HCT116 (cell line): ENCODE measurements around the gene GEN1. TPM values are rescaled to one million over a fixed set of nuclear protein-coding genes. Genes with fewer than 3 reads are reported as not detected.

ENCODE experiments used
- ATAC-seq: fragments of 200-7000 bp; cut with Tn5 transposase; 2 replicates; pipeline ENCODE4 v1.9.1; 2020; ENCODE audit warnings: mild to moderate bottlenecking, moderate library complexity
- BruUV-seq: library from RNA; stranded (reverse); fragments of 400-500 nt; replicated peaks from 2 replicates; lab custom pipeline; 2021; lab: Mats Ljungman, UMichigan
- CTCF ChIA-PET: fragments of 300-600 bp; sonication (Branson Sonifier 250); formaldehyde crosslinking; loops from one replicate; lab custom pipeline; 2021; ENCODE audit warnings: antibody characterized with exemption; lab: Charles Lee
- POLR2A ChIA-PET: fragments of 300-600, 350-600 bp; sonication (Branson Sonifier 250); formaldehyde crosslinking; loops from one replicate; lab custom pipeline; 2021; ENCODE audit warnings: antibody characterized with exemption; lab: Charles Lee
- RAD21 ChIA-PET, 2 experiments: fragments of 300-600 bp; sonication (Branson Sonifier 250); formaldehyde crosslinking; loops; one replicate each; lab custom pipeline; 2023; ENCODE audit warnings: low total read pairs in 2 of 2; ENCODE audit not compliant: uncharacterized antibody in 2 of 2, unreplicated experiment in 2 of 2, low non-redundant PET in 1 of 2; lab: Charles Lee
- DNase-seq: peaks from one replicate; pipeline ENCODE4 v3.0.0-alpha.2; 2010; ENCODE audit warnings: low read depth, low spot score
- H2AFZ ChIP-seq: fragments of 200-600 bp; shearing (Covaris generic), sonication (generic); 2 replicates; pipeline ENCODE4 v1.6.1; 2017; ENCODE audit warnings: low read depth, mixed run types, mixed read lengths, antibody characterized with exemption, low read length; ENCODE audit not compliant: poor library complexity, severe bottlenecking
- H3K27ac ChIP-seq: 2 replicates; pipeline ENCODE4 v1.5.1; 2012; ENCODE audit warnings: low read depth, low read length
- H3K27me3 ChIP-seq: fragments of 200-600 bp; sonication (generic); 2 replicates; pipeline ENCODE4 v1.6.1; 2016; ENCODE audit warnings: mixed run types, low read length, mixed read lengths; ENCODE audit not compliant: insufficient read depth
- H3K36me3 ChIP-seq, 2 experiments: fragments of 200-500 bp in 1 of 2; fragments of 200-600 bp in 1 of 2; sonication (Bioruptor generic) in 1 of 2; sonication (generic) in 1 of 2; 2 replicates each; pipeline versions ENCODE4 v1.5.1 to v1.6.1; 2014 to 2016; ENCODE audit warnings: low read length in 2 of 2, inconsistent platforms in 1 of 2, mixed read lengths in 1 of 2, mixed run types in 1 of 2; ENCODE audit not compliant: insufficient read depth in 2 of 2, control insufficient read depth in 1 of 2
- H3K4me1 ChIP-seq, 2 experiments: fragments of 200-600 bp in 1 of 2; sonication (generic) in 1 of 2; 2 replicates each; pipeline versions ENCODE4 v1.5.1 to v1.6.1; 2012 to 2017; ENCODE audit warnings: low read length in 2 of 2, inconsistent platforms in 1 of 2, mild to moderate bottlenecking in 1 of 2, mixed read lengths in 1 of 2, mixed run types in 1 of 2, moderate library complexity in 1 of 2; ENCODE audit not compliant: insufficient read depth in 2 of 2, control insufficient read depth in 1 of 2
- H3K4me2 ChIP-seq: fragments of 200-600 bp; sonication (generic); 2 replicates; pipeline ENCODE4 v1.6.1; 2017; ENCODE audit warnings: mixed run types, low read length, mixed read lengths
- H3K4me3 ChIP-seq, 2 experiments: fragments of 200-600 bp in 1 of 2; sonication (generic) in 1 of 2; replicated peaks in 1 of 2; 2 replicates each; pipeline ENCODE4 v1.5.1; 2011 to 2016; ENCODE audit warnings: low read length in 2 of 2, control low read depth in 1 of 2, low read depth in 1 of 2, mild to moderate bottlenecking in 1 of 2, mixed read lengths in 1 of 2, mixed run types in 1 of 2
- H3K79me2 ChIP-seq: fragments of 200-600 bp; sonication (generic); 2 replicates; pipeline ENCODE4 v1.6.1; 2017; ENCODE audit warnings: mild to moderate bottlenecking, mixed run types, low read length, moderate library complexity, mixed read lengths; ENCODE audit not compliant: insufficient read depth
- H3K9ac ChIP-seq: fragments of 200-600 bp; sonication (generic); 2 replicates; pipeline ENCODE4 v1.6.1; 2016; ENCODE audit warnings: low read length, mixed read lengths
- H3K9me2 ChIP-seq: fragments of 200-600 bp; sonication (generic), shearing (Covaris generic); 2 replicates; pipeline ENCODE4 v1.6.1; 2017; ENCODE audit warnings: mixed run types, mild to moderate bottlenecking, moderate library complexity; ENCODE audit not compliant: insufficient read depth
- H3K9me3 ChIP-seq, 2 experiments: fragments of 200-500 bp in 1 of 2; fragments of 200-600 bp in 1 of 2; sonication (Bioruptor generic) in 1 of 2; sonication (generic) in 1 of 2; 2 replicates each; pipeline ENCODE4 v1.6.1; 2014 to 2017; ENCODE audit warnings: low read length in 2 of 2, mixed read lengths in 2 of 2, inconsistent platforms in 1 of 2, low read depth in 1 of 2, mild to moderate bottlenecking in 1 of 2, mixed run types in 1 of 2, moderate library complexity in 1 of 2; ENCODE audit not compliant: control insufficient read depth in 1 of 2, insufficient read depth in 1 of 2
- H4K20me1 ChIP-seq: fragments of 200-600 bp; sonication (generic), shearing (Covaris generic); 2 replicates; pipeline ENCODE4 v1.6.1; 2017; ENCODE audit warnings: mixed run types, mild to moderate bottlenecking, moderate library complexity; ENCODE audit not compliant: insufficient read depth
- CBX3 ChIP-seq: IDR thresholded peaks from 2 replicates; pipeline ENCODE4 v1.6.1; 2012; ENCODE audit warnings: low read depth
- EGR1 ChIP-seq: IDR thresholded peaks from 2 replicates; pipeline ENCODE4 v1.6.1; 2012; ENCODE audit warnings: low read depth
- ELF1 ChIP-seq: IDR thresholded peaks from 2 replicates; pipeline ENCODE4 v1.6.1; 2012; ENCODE audit warnings: low read depth, borderline replicate concordance
- EZH2 ChIP-seq: fragments of 200-600 bp; sonication (generic); IDR thresholded peaks from 2 replicates; pipeline ENCODE4 v1.6.1; 2017; ENCODE audit warnings: antibody characterized with exemption, mixed run types
- FOSL1 ChIP-seq: IDR thresholded peaks from 2 replicates; pipeline ENCODE4 v1.6.1; 2012; ENCODE audit warnings: low read depth
- JUND ChIP-seq: IDR thresholded peaks from 2 replicates; pipeline ENCODE4 v1.6.1; 2012
- POLR2AphosphoS5 ChIP-seq: IDR thresholded peaks from 2 replicates; pipeline ENCODE4 v1.6.1; 2011; ENCODE audit warnings: mild to moderate bottlenecking, low read depth, low read length, moderate library complexity
- RAD21 ChIP-seq: IDR thresholded peaks from 2 replicates; pipeline ENCODE4 v1.6.1; 2012; ENCODE audit warnings: low read depth, mild to moderate bottlenecking
- SIN3A ChIP-seq: IDR thresholded peaks from 2 replicates; pipeline ENCODE4 v1.6.1; 2012; ENCODE audit warnings: low read depth
- SP1 ChIP-seq: IDR thresholded peaks from 2 replicates; pipeline ENCODE4 v1.6.1; 2012; ENCODE audit warnings: low read depth
- SRF ChIP-seq: IDR thresholded peaks from 2 replicates; pipeline ENCODE4 v1.6.1; 2012; ENCODE audit warnings: low read depth
- TCF7L2 ChIP-seq: IDR thresholded peaks from 2 replicates; pipeline ENCODE4 v1.7.0; 2011; ENCODE audit warnings: borderline replicate concordance, inconsistent platforms; ENCODE audit not compliant: insufficient read depth, insufficient read length; ENCODE audit errors: extremely low read depth
- YY1 ChIP-seq: IDR thresholded peaks from 2 replicates; pipeline ENCODE4 v1.6.1; 2011; ENCODE audit warnings: low read length, low read depth, moderate library complexity, mild to moderate bottlenecking; ENCODE audit not compliant: insufficient replicate concordance; ENCODE audit errors: extremely low read depth
- ZFX ChIP-seq: fragments of 450-650 bp; IDR thresholded peaks from 2 replicates; pipeline ENCODE4 v1.6.1; 2017
- ZNF274 ChIP-seq: fragments of 200-500 bp; sonication (Bioruptor generic); IDR thresholded peaks from 2 replicates; pipeline ENCODE4 v1.6.1; 2014; ENCODE audit warnings: mild to moderate bottlenecking, low read depth, low read length, inconsistent platforms
- intact Hi-C: fragments of 100-400 bp; cut with micrococcal nuclease; formaldehyde crosslinking; loops from 2 replicates; pipeline ENCODE4 v1.10.0; 2022
- total RNA-seq: library from RNA; stranded (reverse); gene quantifications from one replicate; pipeline ENCODE4 v1.2.1, GENCODE V29; 2021; ENCODE audit not compliant: unreplicated experiment
- TF ChIP-seq, protein P1 (sequence below): IDR thresholded peaks from 2 replicates; pipeline ENCODE4 v1.6.1; 2012
- TF ChIP-seq, protein P2 (sequence below), 3 experiments: fragments of 200-600 bp in 1 of 3; sonication (generic) in 1 of 3; IDR thresholded peaks in 2 of 3; conservative IDR thresholded peaks in 1 of 3; 2 replicates each; pipeline ENCODE4 v1.5.1; 2012 to 2017; ENCODE audit warnings: low read depth in 2 of 3, low read length in 2 of 3, antibody characterized with exemption in 1 of 3, borderline replicate concordance in 1 of 3, control low read depth in 1 of 3, mild to moderate bottlenecking in 1 of 3, mixed read lengths in 1 of 3, mixed run types in 1 of 3, moderate library complexity in 1 of 3; ENCODE audit not compliant: insufficient read depth in 1 of 3
- TF ChIP-seq, protein P3 (sequence below): IDR thresholded peaks from 2 replicates; pipeline ENCODE4 v1.6.1; 2011; ENCODE audit warnings: mild to moderate bottlenecking, low read length, moderate library complexity; ENCODE audit not compliant: insufficient replicate concordance; ENCODE audit errors: extremely low read depth
- TF ChIP-seq, protein P4 (sequence below): IDR thresholded peaks from 2 replicates; pipeline ENCODE4 v1.6.1; 2012; ENCODE audit warnings: low read depth

Gene GEN1
- total RNA-seq, 1 experiment from 2014 or later, result 19.7 TPM

DNA sequence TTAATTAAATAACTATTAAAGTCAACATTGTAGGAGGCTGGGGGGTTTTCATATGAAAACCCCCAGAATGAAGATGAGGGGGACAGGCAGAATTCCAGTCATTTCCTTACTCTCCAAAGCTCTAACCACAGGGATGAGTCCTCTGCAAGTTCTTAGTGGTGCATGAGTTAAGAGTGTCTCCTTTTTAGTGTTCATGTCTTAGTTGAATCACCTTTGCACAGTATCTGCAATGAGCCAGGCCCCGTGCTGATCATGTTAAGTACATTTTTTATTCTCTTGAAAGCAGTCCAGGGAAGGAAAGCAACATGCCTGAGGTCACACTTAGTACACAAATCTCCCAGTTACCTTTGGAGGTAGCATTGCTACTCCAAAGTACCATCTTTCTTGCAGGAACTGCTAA lies 36.6 kb downstream of the GEN1 start:
- DNase-seq (no peak), ATAC-seq (no peak)
- H3K79me2 ChIP-seq, result no peaks in the 10 kb centered on the region
- H3K27me3 ChIP-seq, result peaks cover 18% of the 10 kb centered on the region
- RAD21 ChIA-PET, result no interaction called here
- no peaks in the 10 kb centered on the region for H3K36me3 ChIP-seq
- H3K4me3 ChIP-seq, result no peak overlapping the region
- no peak overlapping the region for H3K4me2 ChIP-seq
- no TSS peak for BruUV-seq
- POLR2A ChIA-PET, result no interaction called here
- no peak overlapping the region for H3K9ac ChIP-seq
- intact Hi-C loops, result no loop called here
- no peaks in the 10 kb centered on the region for H3K9me2 ChIP-seq
- no peaks in the 10 kb centered on the region for H4K20me1 ChIP-seq
- CTCF ChIA-PET, result no interaction called here
- no peak for TF ChIP-seq YY1
- no peak for TF ChIP-seq POLR2AphosphoS5
- TF ChIP-seq ZFX, result no peak
- no peak for TF ChIP-seq SIN3A
- TF ChIP-seq, protein P1, sequence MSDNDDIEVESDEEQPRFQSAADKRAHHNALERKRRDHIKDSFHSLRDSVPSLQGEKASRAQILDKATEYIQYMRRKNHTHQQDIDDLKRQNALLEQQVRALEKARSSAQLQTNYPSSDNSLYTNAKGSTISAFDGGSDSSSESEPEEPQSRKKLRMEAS, result no peak
- no peak for TF ChIP-seq SRF
- TF ChIP-seq EZH2, result no peak
- TF ChIP-seq SP1, result no peak
- TF ChIP-seq, protein P2, sequence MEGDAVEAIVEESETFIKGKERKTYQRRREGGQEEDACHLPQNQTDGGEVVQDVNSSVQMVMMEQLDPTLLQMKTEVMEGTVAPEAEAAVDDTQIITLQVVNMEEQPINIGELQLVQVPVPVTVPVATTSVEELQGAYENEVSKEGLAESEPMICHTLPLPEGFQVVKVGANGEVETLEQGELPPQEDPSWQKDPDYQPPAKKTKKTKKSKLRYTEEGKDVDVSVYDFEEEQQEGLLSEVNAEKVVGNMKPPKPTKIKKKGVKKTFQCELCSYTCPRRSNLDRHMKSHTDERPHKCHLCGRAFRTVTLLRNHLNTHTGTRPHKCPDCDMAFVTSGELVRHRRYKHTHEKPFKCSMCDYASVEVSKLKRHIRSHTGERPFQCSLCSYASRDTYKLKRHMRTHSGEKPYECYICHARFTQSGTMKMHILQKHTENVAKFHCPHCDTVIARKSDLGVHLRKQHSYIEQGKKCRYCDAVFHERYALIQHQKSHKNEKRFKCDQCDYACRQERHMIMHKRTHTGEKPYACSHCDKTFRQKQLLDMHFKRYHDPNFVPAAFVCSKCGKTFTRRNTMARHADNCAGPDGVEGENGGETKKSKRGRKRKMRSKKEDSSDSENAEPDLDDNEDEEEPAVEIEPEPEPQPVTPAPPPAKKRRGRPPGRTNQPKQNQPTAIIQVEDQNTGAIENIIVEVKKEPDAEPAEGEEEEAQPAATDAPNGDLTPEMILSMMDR (IDR thresholded peaks at IDR 0.05 in 2 of 3, conservative IDR thresholded peaks at IDR 0.05 in 1 of 3; ENCODE audit: borderline replicate concordance in 1 of 3, insufficient read depth in 1 of 3, low read depth in 2 of 3, low read length in 2 of 3), result no peak
- TF ChIP-seq, protein P3, sequence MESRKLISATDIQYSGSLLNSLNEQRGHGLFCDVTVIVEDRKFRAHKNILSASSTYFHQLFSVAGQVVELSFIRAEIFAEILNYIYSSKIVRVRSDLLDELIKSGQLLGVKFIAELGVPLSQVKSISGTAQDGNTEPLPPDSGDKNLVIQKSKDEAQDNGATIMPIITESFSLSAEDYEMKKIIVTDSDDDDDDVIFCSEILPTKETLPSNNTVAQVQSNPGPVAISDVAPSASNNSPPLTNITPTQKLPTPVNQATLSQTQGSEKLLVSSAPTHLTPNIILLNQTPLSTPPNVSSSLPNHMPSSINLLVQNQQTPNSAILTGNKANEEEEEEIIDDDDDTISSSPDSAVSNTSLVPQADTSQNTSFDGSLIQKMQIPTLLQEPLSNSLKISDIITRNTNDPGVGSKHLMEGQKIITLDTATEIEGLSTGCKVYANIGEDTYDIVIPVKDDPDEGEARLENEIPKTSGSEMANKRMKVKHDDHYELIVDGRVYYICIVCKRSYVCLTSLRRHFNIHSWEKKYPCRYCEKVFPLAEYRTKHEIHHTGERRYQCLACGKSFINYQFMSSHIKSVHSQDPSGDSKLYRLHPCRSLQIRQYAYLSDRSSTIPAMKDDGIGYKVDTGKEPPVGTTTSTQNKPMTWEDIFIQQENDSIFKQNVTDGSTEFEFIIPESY, result no peak
- no peak for TF ChIP-seq EGR1
- no peak for TF ChIP-seq ELF1
- TF ChIP-seq, protein P4, sequence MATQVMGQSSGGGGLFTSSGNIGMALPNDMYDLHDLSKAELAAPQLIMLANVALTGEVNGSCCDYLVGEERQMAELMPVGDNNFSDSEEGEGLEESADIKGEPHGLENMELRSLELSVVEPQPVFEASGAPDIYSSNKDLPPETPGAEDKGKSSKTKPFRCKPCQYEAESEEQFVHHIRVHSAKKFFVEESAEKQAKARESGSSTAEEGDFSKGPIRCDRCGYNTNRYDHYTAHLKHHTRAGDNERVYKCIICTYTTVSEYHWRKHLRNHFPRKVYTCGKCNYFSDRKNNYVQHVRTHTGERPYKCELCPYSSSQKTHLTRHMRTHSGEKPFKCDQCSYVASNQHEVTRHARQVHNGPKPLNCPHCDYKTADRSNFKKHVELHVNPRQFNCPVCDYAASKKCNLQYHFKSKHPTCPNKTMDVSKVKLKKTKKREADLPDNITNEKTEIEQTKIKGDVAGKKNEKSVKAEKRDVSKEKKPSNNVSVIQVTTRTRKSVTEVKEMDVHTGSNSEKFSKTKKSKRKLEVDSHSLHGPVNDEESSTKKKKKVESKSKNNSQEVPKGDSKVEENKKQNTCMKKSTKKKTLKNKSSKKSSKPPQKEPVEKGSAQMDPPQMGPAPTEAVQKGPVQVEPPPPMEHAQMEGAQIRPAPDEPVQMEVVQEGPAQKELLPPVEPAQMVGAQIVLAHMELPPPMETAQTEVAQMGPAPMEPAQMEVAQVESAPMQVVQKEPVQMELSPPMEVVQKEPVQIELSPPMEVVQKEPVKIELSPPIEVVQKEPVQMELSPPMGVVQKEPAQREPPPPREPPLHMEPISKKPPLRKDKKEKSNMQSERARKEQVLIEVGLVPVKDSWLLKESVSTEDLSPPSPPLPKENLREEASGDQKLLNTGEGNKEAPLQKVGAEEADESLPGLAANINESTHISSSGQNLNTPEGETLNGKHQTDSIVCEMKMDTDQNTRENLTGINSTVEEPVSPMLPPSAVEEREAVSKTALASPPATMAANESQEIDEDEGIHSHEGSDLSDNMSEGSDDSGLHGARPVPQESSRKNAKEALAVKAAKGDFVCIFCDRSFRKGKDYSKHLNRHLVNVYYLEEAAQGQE, result no peak
- no peak for TF ChIP-seq CBX3
- TF ChIP-seq JUND, result no peak
- no peak for TF ChIP-seq FOSL1
- no peak for TF ChIP-seq RAD21
- no peak for TF ChIP-seq ZNF274
- TF ChIP-seq TCF7L2, result no peak
- no peak overlapping the region for H2AFZ ChIP-seq
- no peaks in the 10 kb centered on the region for H3K4me1 ChIP-seq
- H3K9me3 ChIP-seq, result no peaks in the 10 kb centered on the region
- no peak overlapping the region for H3K27ac ChIP-seq
